MV-4-11 (cell line): Measurements from ENCODE around the gene DENND1A.
A peak's percentile ranks its signal among the peaks of the same experiment; 100 is the strongest.
"Not testable (repeated sequence)": the region's sequence is repeated elsewhere in the genome, so short reads cannot be mapped to it uniquely, and the experiment has no call there.

ENCODE experiments used
- DNase-seq: peaks from one replicate; lab custom pipeline; 2025; lab: John Stamatoyannopoulos, UW

The DENND1A gene

DNA sequence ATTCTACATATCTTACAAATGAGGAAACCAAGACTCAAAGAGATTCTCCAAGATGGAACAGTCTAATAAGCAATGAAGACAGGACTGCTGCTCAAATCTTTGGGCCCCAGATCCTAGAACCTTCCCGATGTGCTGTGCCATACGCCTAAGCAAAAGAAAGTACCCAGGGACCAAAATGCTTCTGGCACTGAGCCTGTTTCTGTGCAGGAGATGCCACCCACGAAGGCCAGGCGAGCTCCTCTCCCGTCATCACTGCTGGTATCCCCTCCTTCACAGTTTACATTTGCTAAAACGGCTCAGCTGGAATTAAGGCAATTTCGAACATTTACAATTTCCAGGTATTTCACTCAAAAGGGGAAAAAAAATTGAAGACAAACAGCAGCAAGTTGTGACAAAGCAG is 277.5 kb downstream of the DENND1A start:
- DNase-seq: no peak

DNA sequence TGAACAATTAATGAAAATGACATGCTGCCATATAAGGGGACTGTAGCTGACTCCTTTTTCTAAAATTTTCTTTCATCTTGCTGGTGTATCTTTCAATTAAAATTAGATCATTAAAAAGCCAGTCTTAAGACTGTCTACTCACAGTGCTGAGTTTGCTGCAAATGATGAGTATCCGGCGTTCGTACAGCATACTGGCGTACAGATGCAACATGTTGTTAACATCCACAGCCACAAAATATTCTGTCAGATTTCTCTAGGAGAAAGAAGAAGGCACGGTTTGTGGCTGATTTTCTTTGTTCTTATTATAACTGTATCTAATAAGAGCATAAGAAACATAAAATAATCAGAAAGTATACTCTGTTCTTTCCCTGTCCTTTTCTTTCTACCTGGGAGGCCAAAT is 278.1 kb downstream of the DENND1A start:
- no peak for DNase-seq

DNA sequence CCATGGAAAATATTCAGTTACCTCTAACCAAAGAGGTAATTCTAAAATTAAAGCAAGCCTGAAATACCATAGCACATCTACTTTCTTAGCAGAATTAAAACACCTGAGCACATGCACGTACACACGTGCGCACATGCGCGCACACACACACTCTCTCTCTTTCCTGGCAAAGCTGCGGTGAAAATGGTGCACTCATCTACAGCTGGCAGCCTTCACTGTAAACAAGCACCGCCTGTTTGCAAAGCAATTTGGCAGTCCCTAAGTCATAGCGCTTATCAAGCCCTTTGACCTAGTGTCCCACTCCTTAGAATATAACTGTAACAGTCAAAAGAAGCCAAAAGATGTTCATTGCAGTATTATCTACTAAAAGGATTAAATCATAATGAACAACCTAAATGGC is 278.7 kb downstream of the DENND1A start:
- DNase-seq: no peak

DNA sequence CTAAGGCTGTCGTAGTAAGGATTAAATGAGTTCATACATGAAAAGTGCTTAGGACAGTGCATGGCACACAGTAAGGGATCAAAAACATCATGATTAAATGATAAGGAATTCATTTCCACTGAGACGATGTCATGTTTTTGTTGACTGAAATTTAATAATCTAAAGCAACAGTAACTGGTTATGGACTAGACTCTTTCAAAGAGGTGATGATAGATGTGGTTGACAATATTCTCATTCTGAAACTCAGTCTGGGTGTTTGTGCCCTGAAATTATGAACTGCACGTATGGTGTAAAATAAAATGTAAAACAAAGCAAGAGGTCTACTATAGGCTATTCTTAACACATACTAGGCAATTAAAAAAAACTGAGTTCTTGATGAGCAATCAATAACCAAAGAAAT is 280.0 kb downstream of the DENND1A start:
- DNase-seq: no peak

DNA sequence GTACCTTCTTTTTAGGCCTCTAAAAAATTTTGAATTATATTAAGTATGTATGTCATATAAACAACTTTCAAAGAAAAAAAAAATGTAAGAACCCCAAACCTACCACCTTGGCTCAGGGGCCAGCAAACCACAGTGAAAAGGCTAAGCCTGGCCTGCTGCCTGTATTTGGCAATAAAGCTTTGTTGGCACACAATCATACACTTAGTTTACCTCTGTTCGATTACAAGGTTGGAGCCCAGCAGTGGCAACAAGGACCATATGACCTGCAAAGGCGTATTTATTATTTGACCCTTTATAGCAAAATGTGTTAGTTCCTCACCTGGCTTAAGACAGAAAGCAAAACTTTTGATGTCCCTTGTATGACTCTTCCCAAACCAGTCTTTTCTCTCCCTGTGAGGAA is 282.8 kb downstream of the DENND1A start:
- no peak for DNase-seq

DNA sequence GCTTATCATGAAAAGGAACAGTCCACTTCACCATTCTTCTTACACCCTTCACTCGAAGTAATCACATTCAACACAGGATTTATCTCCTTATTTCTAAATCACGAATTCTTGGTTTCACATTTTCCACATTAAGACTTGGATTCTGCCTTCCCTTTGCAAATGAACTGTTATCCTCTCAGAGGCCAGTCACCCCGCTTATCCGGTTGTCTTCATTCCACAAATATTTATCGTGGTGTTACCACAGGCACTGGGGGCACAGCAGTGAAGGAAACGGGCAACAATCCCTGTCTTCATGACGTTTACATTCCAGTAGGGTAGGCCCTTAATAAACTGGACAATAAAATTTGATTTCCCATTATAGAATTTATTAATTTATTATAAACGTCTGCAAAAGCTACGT is 284.2 kb downstream of the DENND1A start:
- DNase-seq: no peak

DNA sequence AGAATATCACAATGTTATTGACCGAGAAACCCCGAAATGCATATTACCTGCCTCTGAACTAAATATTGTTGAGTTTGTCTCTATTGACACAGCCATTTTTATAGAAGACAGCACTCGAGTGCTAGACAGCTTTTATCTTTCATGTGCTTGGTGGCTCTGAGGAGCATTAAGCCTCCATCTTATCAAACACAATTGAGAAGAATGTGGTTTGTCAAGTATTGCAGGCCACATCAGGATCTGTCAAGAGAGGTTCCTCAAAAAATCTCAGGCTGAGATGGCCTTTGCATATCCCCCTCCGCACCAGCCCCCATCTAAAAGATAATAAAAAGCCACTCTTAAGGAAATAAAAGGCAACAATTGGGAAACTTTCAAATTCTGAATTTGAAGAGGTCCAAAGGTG is 284.8 kb downstream of the DENND1A start:
- DNase-seq: no peak

DNA sequence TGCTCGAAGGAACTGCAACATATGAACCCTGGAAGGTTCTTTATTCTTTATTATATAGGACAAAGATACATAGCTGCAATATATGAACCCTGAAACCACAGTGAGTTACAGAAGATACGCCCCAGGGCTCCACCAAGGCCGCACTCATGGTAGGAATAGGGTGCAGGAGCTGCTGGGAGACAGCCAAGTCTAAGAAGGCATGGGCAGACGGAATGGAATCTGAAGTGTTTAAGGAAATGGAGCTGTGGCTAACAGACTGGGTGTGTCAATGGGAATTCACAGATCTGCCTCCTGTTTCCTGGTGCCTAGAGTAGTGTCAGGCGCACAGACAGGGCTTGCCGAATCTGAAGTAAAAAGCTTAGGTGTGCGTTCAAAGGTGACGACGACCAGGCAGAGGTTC is 286.4 kb downstream of the DENND1A start:
- no peak for DNase-seq

DNA sequence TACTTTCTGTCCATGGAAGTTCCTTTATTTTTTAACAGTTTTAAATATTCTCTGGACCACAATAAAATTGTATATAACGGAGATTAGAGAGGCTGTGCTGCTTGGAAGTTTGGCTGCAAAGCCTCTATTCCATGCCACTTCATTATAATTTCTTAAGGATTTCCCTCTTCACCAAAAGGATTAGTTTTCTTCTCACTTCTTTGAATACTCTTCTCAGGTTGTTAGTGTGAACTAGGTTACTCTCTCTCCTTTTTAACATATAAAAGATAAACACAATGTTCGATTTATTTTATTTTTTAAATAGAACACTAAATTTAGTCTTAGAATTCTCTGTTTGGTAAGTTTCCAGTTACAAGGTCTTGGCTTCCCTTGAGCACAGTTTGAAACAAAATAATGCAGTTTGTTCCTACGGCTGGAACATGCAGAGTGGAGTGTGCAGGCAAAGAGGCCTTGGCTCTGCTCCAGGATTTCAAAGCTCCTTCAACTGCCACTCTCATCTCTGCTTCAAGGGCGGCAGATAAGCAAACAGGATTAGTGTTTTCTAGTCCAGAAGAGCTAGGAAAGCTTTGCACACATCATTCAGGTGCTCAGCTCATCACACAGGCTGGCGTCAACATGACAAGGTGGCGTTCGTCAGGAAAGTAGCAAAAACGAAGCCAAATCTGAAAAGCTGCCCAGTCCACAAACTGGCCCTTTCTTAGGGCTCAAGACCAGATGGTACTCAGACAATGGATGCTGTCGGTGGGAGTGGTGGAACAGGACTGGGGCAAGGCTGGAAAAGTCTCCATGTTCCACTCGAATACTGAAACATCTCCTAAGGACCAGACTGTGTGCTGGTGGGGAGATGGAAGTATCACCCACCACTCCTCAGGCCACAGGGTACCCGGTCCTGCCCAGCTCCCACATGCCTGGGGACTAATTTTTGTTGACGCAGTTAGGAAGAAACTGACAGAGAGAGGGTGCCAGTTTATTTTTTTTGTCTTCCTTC is 287.3 kb downstream of the DENND1A start:
- no peak for DNase-seq

DNA sequence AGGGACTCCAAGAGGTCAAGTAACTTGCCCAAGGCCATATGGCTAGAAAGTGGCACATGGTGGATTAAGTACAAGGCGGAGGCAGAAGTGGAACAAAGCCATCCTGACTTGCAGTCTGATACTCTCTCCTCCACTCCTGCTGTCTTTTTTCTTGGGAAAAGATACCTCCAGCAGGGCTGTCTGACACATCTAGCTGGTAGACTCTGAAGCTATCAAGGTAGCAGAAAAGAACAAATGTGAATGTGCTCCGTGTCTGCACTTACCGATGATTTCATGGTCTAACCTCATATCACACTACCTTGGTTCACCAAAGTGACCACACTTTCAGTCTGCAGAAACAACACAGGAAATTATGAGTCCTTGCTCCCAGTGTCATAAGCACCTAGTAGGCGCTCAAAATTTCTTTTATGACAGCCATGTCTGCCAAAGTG is 289.1 kb downstream of the DENND1A start:
- DNase-seq: no peak

DNA sequence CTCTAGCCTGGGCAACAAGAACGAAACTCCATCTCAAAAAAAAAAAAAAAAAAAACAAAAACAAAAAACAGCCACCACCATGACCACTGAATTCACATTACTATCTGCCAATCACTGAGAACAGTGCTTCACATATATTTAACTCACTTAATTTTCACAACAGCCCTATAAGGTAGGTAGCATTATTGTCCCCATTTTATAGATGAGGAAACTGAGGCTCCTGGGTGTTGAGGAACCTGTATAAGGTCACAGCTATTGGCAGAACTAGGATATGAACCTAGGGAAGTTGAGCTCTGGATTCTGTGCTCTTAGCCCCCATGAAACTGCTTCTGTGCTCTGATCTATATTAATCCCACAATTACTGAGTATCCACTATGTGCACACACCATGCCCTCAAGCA is 290.2 kb downstream of the DENND1A start:
- no peak for DNase-seq

DNA sequence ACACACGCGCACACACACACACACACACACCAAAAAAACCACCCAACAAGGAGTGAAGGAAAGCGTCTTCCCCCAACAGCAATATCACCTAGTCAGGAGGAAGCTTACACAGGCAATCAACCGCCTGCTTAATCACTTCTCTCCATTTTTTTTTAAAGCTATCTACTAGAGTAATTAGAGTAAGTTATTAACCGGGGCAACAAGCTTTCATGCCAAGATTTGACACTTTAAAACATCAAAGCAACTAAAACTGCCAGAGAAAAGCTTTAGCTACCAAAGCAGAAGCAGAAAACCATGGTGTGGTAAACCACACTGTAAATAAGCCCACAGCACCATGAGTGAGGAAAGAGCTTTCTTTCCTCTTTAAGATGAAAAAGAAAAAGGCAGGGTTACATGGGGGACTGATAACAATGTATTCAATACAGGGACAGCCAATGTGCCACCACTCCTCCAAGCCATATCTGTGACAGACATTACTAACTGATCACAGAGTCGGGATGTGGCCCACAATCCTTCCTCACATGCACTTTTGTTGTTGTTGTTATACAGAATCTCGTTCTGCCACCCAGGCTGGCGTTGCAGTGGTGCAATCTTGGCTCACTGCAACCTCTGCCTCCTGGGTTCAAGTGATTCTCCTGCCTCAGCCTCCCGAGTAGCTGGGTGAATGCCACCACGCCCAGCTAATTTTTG is 291.8 kb downstream of the DENND1A start:
- peak; percentile 94 for DNase-seq

DNA sequence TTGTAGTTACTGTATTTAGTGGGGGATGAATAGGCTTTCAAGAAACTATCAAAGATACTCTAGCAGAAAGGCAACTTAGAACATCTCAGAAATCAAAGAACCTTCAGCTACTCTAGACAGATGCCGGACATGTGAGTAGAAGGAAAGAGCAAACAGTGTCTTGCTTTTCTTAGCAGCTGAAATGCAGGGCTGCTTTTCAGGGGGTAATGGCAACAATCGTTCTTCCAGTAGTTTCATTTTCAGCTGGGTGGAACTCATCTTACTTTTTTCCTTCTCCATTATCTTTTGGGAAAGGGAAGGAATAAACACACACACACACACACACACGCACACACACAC is 292.4 kb downstream of the DENND1A start:
- DNase-seq: peak; percentile 22

DNA sequence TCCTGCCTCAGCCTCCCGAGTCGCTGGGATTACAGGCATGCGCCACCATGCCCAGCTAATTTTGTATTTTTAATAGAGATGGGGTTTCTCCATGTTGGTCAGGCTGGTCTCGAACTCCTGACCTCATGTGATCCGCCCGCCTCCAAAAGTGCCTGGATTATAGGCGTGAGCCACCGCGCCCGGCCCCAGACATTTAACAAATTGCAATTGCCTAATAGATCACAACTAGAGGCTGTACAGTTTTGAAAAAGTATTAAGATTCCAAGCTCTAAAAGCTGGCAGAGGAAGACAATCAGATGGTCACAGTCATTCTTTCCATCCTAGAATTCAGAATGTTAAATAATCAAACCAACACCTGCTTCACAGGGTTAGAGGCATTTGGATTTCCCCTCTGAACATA is 293.1 kb downstream of the DENND1A start:
- not testable (repeated sequence) for DNase-seq

DNA sequence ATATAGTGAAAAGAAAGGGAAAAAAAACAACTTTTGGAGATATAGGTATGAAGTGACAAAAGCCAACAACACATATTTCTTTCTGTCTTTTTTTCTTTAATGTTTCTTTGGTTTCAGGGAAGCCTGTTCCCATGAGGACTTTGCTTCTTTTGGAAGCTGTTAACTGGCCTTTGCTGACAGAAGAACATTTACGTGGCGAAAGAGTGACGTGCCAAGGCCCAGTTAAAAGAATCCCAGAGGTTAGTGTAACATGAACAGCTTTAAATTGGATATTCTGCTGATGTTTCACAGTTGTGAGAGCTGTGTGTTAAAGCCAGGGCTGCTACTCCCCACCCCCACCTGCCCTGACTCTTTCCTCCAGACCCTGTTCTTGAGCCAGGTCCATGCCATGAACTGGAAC is 298.1 kb downstream of the DENND1A start:
- DNase-seq: no peak

DNA sequence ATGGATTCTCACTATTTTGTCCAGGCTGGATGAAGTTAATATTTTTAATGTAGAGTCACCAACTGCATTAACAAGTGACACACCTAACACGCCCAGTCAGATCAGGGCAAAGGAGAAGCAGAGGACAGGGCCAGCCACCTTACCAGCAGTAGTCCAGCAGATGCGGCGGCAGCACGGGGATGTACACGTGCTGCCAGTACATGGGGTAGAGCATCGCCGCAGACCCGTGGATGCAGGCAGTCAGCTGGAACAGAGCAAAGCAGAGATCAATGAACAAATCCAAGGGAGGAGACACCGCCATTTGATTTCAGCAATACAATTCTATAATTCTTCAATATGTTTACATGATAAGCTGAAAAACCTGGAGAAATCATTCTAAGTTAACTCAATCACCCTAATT is 299.7 kb downstream of the DENND1A start:
- DNase-seq: no peak

DNA sequence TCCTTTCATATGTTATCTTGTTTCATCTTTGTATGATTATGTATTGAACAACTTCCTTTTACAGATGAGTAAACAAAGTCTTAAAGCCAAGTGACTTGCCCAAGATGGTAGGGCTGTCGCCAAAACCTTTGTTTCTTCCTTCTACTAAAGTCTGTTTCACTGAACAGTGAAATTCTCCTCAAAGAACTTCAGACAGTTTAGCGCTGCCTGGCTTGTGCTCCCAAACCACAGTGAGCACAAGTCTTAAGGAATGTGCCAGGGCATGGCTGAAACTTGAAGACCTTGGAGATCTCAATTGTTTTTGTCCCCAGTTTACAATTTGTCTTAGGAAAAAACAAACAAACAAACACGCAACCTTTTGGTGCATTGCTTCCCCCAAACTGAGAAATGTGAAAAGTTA is 300.4 kb downstream of the DENND1A start:
- DNase-seq: no peak

DNA sequence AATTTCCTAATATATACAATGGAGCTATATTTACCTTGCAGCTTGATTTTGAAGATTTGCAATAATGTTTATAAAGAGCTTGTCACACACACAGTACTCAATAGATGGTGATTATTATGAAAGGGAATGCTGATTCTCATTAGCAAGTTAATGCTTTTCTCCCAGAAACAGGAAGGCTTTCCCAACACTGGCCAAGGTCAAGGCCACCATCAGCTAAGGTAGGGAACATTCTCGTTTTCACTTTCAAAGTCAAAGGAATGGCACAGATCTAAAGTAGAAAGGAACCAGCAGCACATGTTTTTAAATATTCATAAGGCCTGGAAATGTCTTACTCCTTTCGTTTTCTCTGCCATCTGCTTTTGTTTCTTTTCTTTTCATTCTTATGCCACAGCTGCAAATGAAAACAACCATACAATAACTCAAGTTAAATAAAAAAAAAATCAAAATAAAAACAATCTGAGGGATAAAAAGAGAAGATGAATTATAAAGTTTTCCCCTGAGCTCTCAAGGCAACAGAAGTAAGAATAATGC is 307.1 kb downstream of the DENND1A start:
- DNase-seq: no peak

DNA sequence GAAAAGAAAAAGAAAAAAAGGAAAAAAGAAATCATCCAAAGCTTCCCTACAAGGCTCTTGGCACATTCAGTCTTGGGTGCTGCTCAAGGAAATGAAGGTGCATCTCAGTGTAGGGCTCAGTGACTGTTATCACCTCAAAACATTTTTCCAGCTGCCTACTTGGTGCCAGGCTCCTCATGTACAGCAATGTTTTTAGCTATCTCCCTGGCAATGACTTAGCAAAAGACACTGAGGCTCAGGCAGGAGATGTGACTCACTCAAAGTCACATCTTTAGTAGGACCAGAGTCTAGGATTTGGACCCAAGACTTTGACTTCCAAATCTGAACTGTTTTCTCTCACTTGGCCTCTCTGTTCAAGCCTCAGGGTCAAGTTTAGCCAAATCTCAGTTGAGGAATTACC is 309.7 kb downstream of the DENND1A start:
- no peak for DNase-seq

DNA sequence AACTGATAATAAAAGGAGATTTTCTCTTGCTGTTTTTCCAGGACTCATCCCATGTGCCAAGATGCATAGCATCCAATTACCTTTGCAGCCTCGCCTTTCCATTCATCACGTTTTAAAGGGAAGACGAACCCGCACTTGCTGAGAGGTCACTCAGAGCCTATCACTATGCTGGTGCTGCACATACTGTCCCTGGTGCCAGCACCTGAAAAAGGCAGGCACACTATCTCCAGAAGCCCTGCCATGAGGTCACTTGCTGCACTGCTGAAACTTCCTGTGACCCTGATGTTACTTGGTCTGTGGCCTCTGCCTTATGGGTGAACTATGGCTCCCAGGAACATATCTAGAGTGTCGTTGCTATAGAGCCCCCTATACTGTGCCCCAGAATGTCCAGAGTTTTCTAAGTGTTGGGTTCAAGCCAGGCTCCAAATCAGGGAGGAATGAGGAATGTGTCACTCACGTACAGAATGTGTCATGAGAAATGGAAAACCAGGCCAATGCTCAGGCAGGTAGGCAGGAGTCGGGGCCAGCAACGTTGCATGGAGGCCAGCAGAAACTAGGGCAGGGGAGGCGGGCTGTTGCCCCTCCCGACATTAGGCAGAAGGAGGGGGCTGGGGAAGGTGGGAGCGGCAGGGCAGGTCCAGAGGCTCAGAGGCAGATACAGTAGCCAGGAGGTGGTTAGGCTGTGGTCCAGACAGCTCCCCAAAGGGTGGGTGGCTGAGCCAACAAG is 311.8 kb downstream of the DENND1A start:
- no peak for DNase-seq

DNA sequence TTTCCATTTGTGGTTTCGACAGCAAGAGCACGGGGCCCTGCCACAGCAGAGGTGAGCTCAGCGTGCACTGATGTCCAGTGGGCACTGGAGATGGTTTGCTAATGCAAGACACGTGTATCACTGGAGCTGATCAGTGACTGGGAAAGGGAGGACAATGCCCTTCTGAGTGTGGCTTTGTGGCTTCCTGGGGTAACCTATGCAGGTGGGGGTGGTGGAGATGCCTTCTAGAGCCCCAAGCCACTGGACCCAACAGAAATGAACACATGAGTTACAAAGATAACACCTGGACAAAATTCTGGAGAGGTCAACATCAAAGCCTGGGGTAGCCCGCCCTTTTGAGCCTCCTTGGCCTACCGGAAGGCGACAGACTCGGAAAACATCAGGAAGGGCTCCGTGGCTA is 312.6 kb downstream of the DENND1A start:
- DNase-seq: no peak

DNA sequence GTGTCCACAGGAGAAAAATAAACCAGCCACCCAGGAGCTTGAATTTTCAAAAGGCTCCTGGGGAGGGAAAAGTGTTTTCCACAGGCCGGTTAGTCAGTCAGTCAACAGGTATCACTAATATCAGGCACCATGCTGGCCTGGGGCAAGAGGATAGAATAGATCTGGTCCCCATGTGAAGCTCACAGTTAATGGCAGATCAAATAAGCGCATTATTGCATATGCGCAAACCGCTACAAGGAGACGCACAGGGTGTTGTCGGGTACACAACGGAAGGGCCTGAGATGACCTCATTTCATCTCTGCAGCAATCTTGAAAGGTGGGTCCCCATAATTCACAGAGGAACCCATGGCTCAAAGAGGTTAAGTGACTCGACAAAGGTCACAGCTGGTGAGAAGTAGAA is 313.2 kb downstream of the DENND1A start:
- no peak for DNase-seq

DNA sequence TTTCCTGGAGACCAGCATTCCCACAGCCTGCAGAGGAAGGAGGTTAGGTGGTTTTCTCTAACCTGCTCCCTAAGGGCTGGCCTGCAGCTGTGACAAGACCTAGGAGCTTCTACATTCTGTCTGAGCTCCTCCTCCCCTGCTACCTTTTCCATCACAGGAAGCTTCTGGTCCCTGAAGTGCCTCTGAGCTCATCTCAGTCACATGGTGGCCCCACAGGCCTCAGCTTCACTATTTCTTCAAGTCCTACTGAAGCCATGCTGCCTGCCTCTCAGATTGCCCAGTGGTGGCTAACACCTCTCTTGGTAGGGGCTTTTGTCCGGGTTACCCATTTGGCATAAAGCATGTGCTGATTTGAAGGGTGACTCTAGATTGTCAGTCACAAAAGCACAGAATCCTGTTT is 314.5 kb downstream of the DENND1A start:
- no peak for DNase-seq
